GM12878 (cell line): ENCODE results near the gene MYH9. TPM values are rescaled to one million over a fixed set of nuclear protein-coding genes. Genes with fewer than 3 reads are reported as not detected.

Source experiments
- ATAC-seq: fragments of 200-7000 bp; cut with Tn5 transposase; 3 replicates; pipeline ENCODE4 v1.9.1; 2020; ENCODE audit warnings: mild to moderate bottlenecking, moderate library complexity
- BruUV-seq: library from RNA; stranded (reverse); fragments of 400-500 nt; replicated peaks from 2 replicates; lab custom pipeline; 2021; lab: Mats Ljungman, UMichigan
- CTCF ChIA-PET: fragments of 300-600 bp; sonication (Branson Sonifier 250); formaldehyde crosslinking; extraction: SDS; loops from one replicate; lab custom pipeline; 2021; ENCODE audit warnings: inconsistent platforms; lab: Yijun Ruan, JAX
- POLR2A ChIA-PET: fragments of 350-600 bp; formaldehyde crosslinking; extraction: SDS; loops from one replicate; lab custom pipeline; 2021; ENCODE audit warnings: inconsistent platforms; lab: Charles Lee
- RAD21 ChIA-PET: fragments of 300-600 bp; sonication (Branson Sonifier 250); formaldehyde crosslinking; loops from one replicate; lab custom pipeline; 2023; ENCODE audit warnings: antibody characterized with exemption; ENCODE audit not compliant: unreplicated experiment; lab: Charles Lee
- SMC1A ChIA-PET: fragments of 300-600 bp; sonication (Branson Sonifier 250); formaldehyde crosslinking; loops from one replicate; lab custom pipeline; 2023; ENCODE audit not compliant: unreplicated experiment, uncharacterized antibody; lab: Charles Lee
- DNase-seq: peaks from one replicate; pipeline ENCODE4 v3.0.0-alpha.2; 2011; ENCODE audit warnings: low read depth, low spot score
- FAIRE-seq: peaks from 3 replicates; lab custom pipeline; 2011; peaks lifted over from hg19 to GRCh38; lab: Jason Lieb, UNC
- H2AFZ ChIP-seq: 2 replicates; pipeline ENCODE4 v1.6.0; 2011; ENCODE audit warnings: low read depth, low read length, control low read depth; ENCODE audit not compliant: control insufficient read depth
- H3K27ac ChIP-seq: 2 replicates; pipeline ENCODE4 v1.5.1; 2011; ENCODE audit warnings: control low read depth; ENCODE audit not compliant: control insufficient read depth, insufficient read depth
- H3K27me3 ChIP-seq, 2 experiments: replicated peaks in 1 of 2; 2 replicates each; pipeline versions ENCODE4 v1.6.0 to v1.6.1; 2011; ENCODE audit warnings: low read length in 1 of 2; ENCODE audit not compliant: control insufficient read depth in 2 of 2, insufficient read depth in 2 of 2
- H3K36me3 ChIP-seq, 2 experiments: 2 replicates each; pipeline ENCODE4 v1.5.1; 2011; ENCODE audit warnings: low read length in 1 of 2; ENCODE audit not compliant: control insufficient read depth in 2 of 2, insufficient read depth in 2 of 2
- H3K4me1 ChIP-seq: 2 replicates; pipeline ENCODE4 v1.6.1; 2011; ENCODE audit warnings: mild to moderate bottlenecking, low read length, moderate library complexity, mixed read lengths; ENCODE audit not compliant: control insufficient read depth, insufficient read depth
- H3K4me2 ChIP-seq: 2 replicates; pipeline ENCODE4 v1.6.0; 2011; ENCODE audit warnings: control low read depth; ENCODE audit not compliant: control insufficient read depth, insufficient read depth
- H3K4me3 ChIP-seq: fragments of 200-600 bp; sonication (generic); 2 replicates; pipeline ENCODE4 v1.5.1; 2016
- H3K79me2 ChIP-seq: 2 replicates; pipeline ENCODE4 v1.6.0; 2011; ENCODE audit warnings: low read length; ENCODE audit not compliant: control insufficient read depth, insufficient read depth
- H3K9ac ChIP-seq: 2 replicates; pipeline ENCODE4 v1.8.0; 2011; ENCODE audit warnings: low read length, control low read depth, mixed read lengths; ENCODE audit not compliant: control insufficient read depth, insufficient read depth
- H3K9me3 ChIP-seq: replicated peaks from 3 replicates; pipeline ENCODE4 v1.5.1; 2011; ENCODE audit warnings: mild to moderate bottlenecking, low read length; ENCODE audit not compliant: control insufficient read depth, insufficient read depth
- H4K20me1 ChIP-seq: 2 replicates; pipeline ENCODE4 v1.6.0; 2011; ENCODE audit not compliant: control insufficient read depth, insufficient read depth
- ATF2 ChIP-seq: IDR thresholded peaks from 2 replicates; pipeline ENCODE4 v1.6.1; 2012; ENCODE audit warnings: low read length, inconsistent platforms
- CREM ChIP-seq: IDR thresholded peaks from 2 replicates; pipeline ENCODE4 v1.6.1; 2014; ENCODE audit warnings: antibody characterized with exemption, low read depth
- HDAC2 ChIP-seq: fragments of 200-600 bp; sonication (generic); IDR thresholded peaks from 2 replicates; pipeline ENCODE4 v1.6.1; 2017
- POLR2AphosphoS5 ChIP-seq: IDR thresholded peaks from 2 replicates; pipeline ENCODE4 v1.6.1; 2011; ENCODE audit warnings: mild to moderate bottlenecking, low read length, inconsistent platforms
- SIN3A ChIP-seq: IDR thresholded peaks from 2 replicates; pipeline ENCODE4 v1.6.1; 2012; ENCODE audit warnings: low read depth, low read length, improper control_type of control experiment
- SIX5 ChIP-seq: IDR thresholded peaks from 2 replicates; pipeline ENCODE4 v1.6.1; 2011; ENCODE audit warnings: mild to moderate bottlenecking, low read depth, low read length, moderate library complexity; ENCODE audit not compliant: severe bottlenecking
- SKIL ChIP-seq: fragments of 450-650 bp; IDR thresholded peaks from 2 replicates; pipeline ENCODE4 v1.6.1; 2017; ENCODE audit warnings: mild to moderate bottlenecking, low read depth, inconsistent platforms; ENCODE audit not compliant: poor library complexity, severe bottlenecking
- WGBS: methylation state at CpG from one replicate; pipeline ENCODE4 v1.1.6; 2016; ENCODE audit warnings: low lambda C conversion rate; ENCODE audit not compliant: insufficient replicate concordance, insufficient coverage; ENCODE audit errors: missing lambda C conversion rate; 5-methylcytosine and 5-hydroxymethylcytosine counted together
- in situ Hi-C: fragments of 300-500 bp; cut with MboI; formaldehyde crosslinking; loops from 9 replicates; pipeline ENCODE4 v1.14.3; 2018; ENCODE audit warnings: mixed read lengths
- intact Hi-C: fragments of 100-400 bp; cut with micrococcal nuclease; formaldehyde crosslinking; loops from one replicate; pipeline ENCODE4 v1.14.2; 2022; ENCODE audit not compliant: unreplicated experiment
- polyA plus RNA-seq, 11 experiments: library from polyadenylated mRNA; depleted of rRNA in 4 of 11; unstranded in 6 of 11; stranded (reverse) in 5 of 11; fragments of >200 nt; fragmentation: Nextera tagmentation in 4 of 11; fragmentation: Illumina TruSeq in 1 of 11; extraction: Ambion mirVana in 4 of 11; extraction: Trizol in 1 of 11; gene quantifications; 1 replicate in 1 of 11; 2 replicates in 10 of 11; pipeline versions ENCODE4 v1.2.1 to v1.2.3, GENCODE V29; 2011 to 2016; ENCODE audit warnings: inconsistent platforms in 2 of 11, missing spikeins in 2 of 11, low read depth in 1 of 11
- total RNA-seq, 4 experiments: library from RNA; depleted of rRNA in 3 of 4; stranded (reverse); fragments of >200 nt in 3 of 4; fragmentation: Illumina TruSeq in 1 of 4; extraction: Trizol in 1 of 4; gene quantifications; 2 replicates each; pipeline versions ENCODE4 v1.2.1 to v1.2.3, GENCODE V29; 2013 to 2021

The MYH9 gene
- total and polyA plus RNA-seq, 10 of the 15 experiments (the other 5 are each of a cell fraction or from before 2014, with no cell fraction given): 5.1 to 525 (median 145) TPM

- H3K79me2 ChIP-seq: peaks cover 90% of the 10 kb centered on the region
- H3K4me3 ChIP-seq: peak overlapping the region; percentile 37; the same call in 1 of the 2 replicates
- H3K9ac ChIP-seq: no peak overlapping the region
- no peak for DNase-seq
- TF ChIP-seq SIX5 (no peak), SKIL (no peak), HDAC2 (no peak), ATF2 (no peak), POLR2AphosphoS5 (peak; percentile 49), CREM (no peak), SIN3A (no peak)
- TF ChIP-seq, all 136 proteins: peak for 1
- ATAC-seq: no peak
- intact Hi-C loops: no loop called here
- Histone ChIP-seq H2AFZ (no peak overlapping the region), H3K4me1 (peaks cover 55% of the 10 kb centered on the region), H3K27me3 (no peaks in the 10 kb centered on the region), H3K36me3 (peaks cover 3 to 5% of the 10 kb centered on the region in 2 experiments; a peak in 3 of 4 replicates), H3K27ac (peak overlapping the region; percentile 19; the same call in 1 of the 2 replicates), H4K20me1 (no peaks in the 10 kb centered on the region; the same call in 1 of the 2 replicates), H3K4me2 (peak overlapping the region; percentile 65), H3K9me3 (no peaks in the 10 kb centered on the region)
- RAD21 ChIA-PET: interaction anchor here (2.0 kb wide), 1 partner anchor 16 kb away, joined by 10 read pairs; no protein-coding TSS in a partner anchor
- SMC1A ChIA-PET: interaction anchor here (0.6 to 3.6 kb wide), 7 partner anchors 9 to 81 kb away, joined by 3 to 20 read pairs (median 7); no protein-coding TSS in a partner anchor
- POLR2A ChIA-PET: interaction anchor here (1.1 kb wide), 1 partner anchor 16 kb away, joined by 3 read pairs; no protein-coding TSS in a partner anchor
- no TSS peak for BruUV-seq
- in situ Hi-C loops: no loop called here
- CTCF ChIA-PET: interaction anchor here (3.4 kb wide), 1 partner anchor 50 kb away, joined by 11 read pairs; no protein-coding TSS in a partner anchor
- 32% methylated on average over 5 of the region's 5 CpGs for WGBS
- no peak for FAIRE-seq
Measured at GRCh38 chr22:36381513-36382128, 6.1 kb downstream of the MYH9 start.
